ENCODE data around the gene CCDC9B. TPM values are rescaled to one million over a fixed set of nuclear protein-coding genes. Genes with fewer than 3 reads are reported as not detected.

The CCDC9B gene
- total RNA-seq, 1 donor from 2014 or later, result not detected

- Histone ChIP-seq H3K79me2 (ENCODE audit: low read depth) (no peaks in the 10 kb centered on the region), H4K20me1 (ENCODE audit: low read depth) (no peaks in the 10 kb centered on the region), H3K27me3 (no peaks in the 10 kb centered on the region), H3F3A (ENCODE audit: low read depth) (no peaks in the 10 kb centered on the region), H3K9ac (no peak overlapping the region), H3K4me1 (peaks cover 11% of the 10 kb centered on the region), H3K36me3 (no peaks in the 10 kb centered on the region), H3K4me3 (no peak overlapping the region), H3K4me2 (no peak overlapping the region), H3K9me3 (ENCODE audit: low read depth) (no peaks in the 10 kb centered on the region), H2AFZ (replicated peaks) (no peak overlapping the region), H3K27ac (no peak overlapping the region)
- no peak overlapping the region for H3K27ac Mint-ChIP-seq
- no peak overlapping the region for H3K4me3 Mint-ChIP-seq
- TF ChIP-seq EZH2 (IDR thresholded peaks at IDR 0.05) (no peak), EZH2phosphoT487 (IDR thresholded peaks at IDR 0.05) (no peak)
- TF ChIP-seq, protein P1, sequence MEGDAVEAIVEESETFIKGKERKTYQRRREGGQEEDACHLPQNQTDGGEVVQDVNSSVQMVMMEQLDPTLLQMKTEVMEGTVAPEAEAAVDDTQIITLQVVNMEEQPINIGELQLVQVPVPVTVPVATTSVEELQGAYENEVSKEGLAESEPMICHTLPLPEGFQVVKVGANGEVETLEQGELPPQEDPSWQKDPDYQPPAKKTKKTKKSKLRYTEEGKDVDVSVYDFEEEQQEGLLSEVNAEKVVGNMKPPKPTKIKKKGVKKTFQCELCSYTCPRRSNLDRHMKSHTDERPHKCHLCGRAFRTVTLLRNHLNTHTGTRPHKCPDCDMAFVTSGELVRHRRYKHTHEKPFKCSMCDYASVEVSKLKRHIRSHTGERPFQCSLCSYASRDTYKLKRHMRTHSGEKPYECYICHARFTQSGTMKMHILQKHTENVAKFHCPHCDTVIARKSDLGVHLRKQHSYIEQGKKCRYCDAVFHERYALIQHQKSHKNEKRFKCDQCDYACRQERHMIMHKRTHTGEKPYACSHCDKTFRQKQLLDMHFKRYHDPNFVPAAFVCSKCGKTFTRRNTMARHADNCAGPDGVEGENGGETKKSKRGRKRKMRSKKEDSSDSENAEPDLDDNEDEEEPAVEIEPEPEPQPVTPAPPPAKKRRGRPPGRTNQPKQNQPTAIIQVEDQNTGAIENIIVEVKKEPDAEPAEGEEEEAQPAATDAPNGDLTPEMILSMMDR (IDR thresholded peaks at IDR 0.05), result no peak
- H3K27me3 Mint-ChIP-seq (ENCODE audit: insufficient read depth, low read depth), result peaks cover 13% of the 10 kb centered on the region
- no peak for DNase-seq (ENCODE audit: low spot score)
- H3K9me3 Mint-ChIP-seq, result no peaks in the 10 kb centered on the region
- peaks cover 13% of the 10 kb centered on the region for H3K4me1 Mint-ChIP-seq
- H3K36me3 Mint-ChIP-seq, result no peaks in the 10 kb centered on the region
Observed at GRCh38 chr15:40343512-40343911, 2.8 kb upstream of the CCDC9B start.

- no peak overlapping the region for H3K27ac ChIP-seq
- no peak overlapping the region for H3K27ac Mint-ChIP-seq
- no peaks in the 10 kb centered on the region for H3K36me3 Mint-ChIP-seq
Observed at GRCh38 chr15:40342416-40343320, 1.9 kb upstream of the CCDC9B start.

DNA sequence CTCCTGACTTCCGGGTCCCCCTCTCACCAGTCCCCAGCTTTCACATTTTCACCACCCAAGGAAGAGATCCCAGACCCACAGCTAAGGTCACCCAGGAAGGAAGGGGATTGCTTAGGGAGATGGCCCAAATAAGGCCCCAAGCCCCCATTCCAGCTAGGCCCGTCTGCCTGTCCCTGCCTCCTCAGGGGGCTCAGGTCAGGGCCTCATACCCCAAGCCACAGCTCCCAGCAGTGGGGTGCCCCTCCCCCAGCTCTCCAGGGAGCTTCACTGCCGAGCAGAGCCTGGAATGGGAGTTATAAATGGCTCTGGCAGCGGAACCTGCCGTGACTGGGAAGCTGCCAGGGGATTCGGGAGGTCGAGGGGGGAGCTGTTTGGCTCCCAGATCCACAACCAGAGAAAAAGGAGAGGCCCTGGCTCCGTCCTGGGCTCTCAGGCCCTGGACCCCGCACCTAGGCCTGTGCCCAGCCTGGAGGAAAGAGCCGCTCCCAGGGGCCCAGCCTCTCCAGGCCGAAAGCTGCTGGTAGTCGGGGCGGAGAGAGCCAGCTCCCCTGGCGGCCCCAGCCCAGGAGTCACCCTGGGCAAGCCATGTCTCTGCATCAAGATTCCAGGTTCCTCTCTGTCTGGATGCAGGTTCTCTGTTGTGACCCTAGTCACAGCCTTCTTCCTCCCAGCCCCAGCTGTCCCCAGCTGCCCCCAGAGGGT, 550 bp downstream of the CCDC9B start:
- H3K36me3 ChIP-seq, result no peaks in the 10 kb centered on the region
- H2AFZ ChIP-seq (replicated peaks), result peak overlapping the region; percentile 81
- no peak overlapping the region for H3K4me3 Mint-ChIP-seq
- no peaks in the 10 kb centered on the region for H3F3A ChIP-seq (ENCODE audit: low read depth)
- H3K27me3 Mint-ChIP-seq (ENCODE audit: insufficient read depth, low read depth), result peaks cover 8% of the 10 kb centered on the region
- no peak overlapping the region for H3K9ac ChIP-seq
- no peak overlapping the region for H3K4me3 ChIP-seq
- no peak for DNase-seq (ENCODE audit: low spot score)
- no peaks in the 10 kb centered on the region for H3K79me2 ChIP-seq (ENCODE audit: low read depth)
- H3K27ac ChIP-seq, result no peak overlapping the region
- peaks cover 6% of the 10 kb centered on the region for H3K27me3 ChIP-seq
- peak overlapping the region; percentile 89 for H3K27ac Mint-ChIP-seq
- H3K9me3 ChIP-seq (ENCODE audit: low read depth), result no peaks in the 10 kb centered on the region
- no peaks in the 10 kb centered on the region for H3K9me3 Mint-ChIP-seq
- H3K4me1 ChIP-seq, result peaks cover 11% of the 10 kb centered on the region
- no peaks in the 10 kb centered on the region for H3K36me3 Mint-ChIP-seq
- TF ChIP-seq, protein P1 (IDR thresholded peaks at IDR 0.05), result no peak
- TF ChIP-seq EZH2 (IDR thresholded peaks at IDR 0.05), result no peak
- no peak for TF ChIP-seq EZH2phosphoT487 (IDR thresholded peaks at IDR 0.05)
- H3K4me2 ChIP-seq, result peak overlapping the region; percentile 16
- H4K20me1 ChIP-seq (ENCODE audit: low read depth), result no peaks in the 10 kb centered on the region
- H3K4me1 Mint-ChIP-seq, result peaks cover 19% of the 10 kb centered on the region

More at GRCh38 chr15:40342416-40343320, 1.9 kb upstream of the CCDC9B start:
- peaks cover 11% of the 10 kb centered on the region for H3K27me3 Mint-ChIP-seq (ENCODE audit: insufficient read depth, low read depth)
- Histone ChIP-seq H3K36me3 (no peaks in the 10 kb centered on the region), H2AFZ (replicated peaks) (no peak overlapping the region), H3K4me2 (no peak overlapping the region), H3K27me3 (no peaks in the 10 kb centered on the region), H3K9me3 (ENCODE audit: low read depth) (no peaks in the 10 kb centered on the region), H3K9ac (no peak overlapping the region), H4K20me1 (ENCODE audit: low read depth) (no peaks in the 10 kb centered on the region), H3K4me3 (no peak overlapping the region), H3F3A (ENCODE audit: low read depth) (no peaks in the 10 kb centered on the region), H3K4me1 (peaks cover 11% of the 10 kb centered on the region), H3K79me2 (ENCODE audit: low read depth) (no peaks in the 10 kb centered on the region)
- no peak overlapping the region for H3K4me3 Mint-ChIP-seq
- no peaks in the 10 kb centered on the region for H3K9me3 Mint-ChIP-seq
- no peak for DNase-seq (ENCODE audit: low spot score)
- TF ChIP-seq EZH2 (IDR thresholded peaks at IDR 0.05), result no peak
- H3K4me1 Mint-ChIP-seq, result peaks cover 19% of the 10 kb centered on the region
